Left kidney (tissue), 2 donors: ENCODE data around the gene ENOSF1. TPM values are rescaled to one million over a fixed set of nuclear protein-coding genes. Genes with fewer than 3 reads are reported as not detected.

Source experiments
- DNase-seq: peaks from one replicate; pipeline ENCODE4 v3.0.0-alpha.2; 2013
- polyA plus RNA-seq: library from polyadenylated mRNA; unstranded; fragments of 120-200 nt; gene quantifications from one replicate; pipeline ENCODE4 v1.2.1, GENCODE V29; 2013; ENCODE audit not compliant: insufficient read length

The ENOSF1 gene
- polyA plus RNA-seq, 1 donor, result 141 TPM

- DNase-seq, result no peak
Measured at GRCh38 chr18:644395-645004, 67.9 kb downstream of the ENOSF1 start.

DNA sequence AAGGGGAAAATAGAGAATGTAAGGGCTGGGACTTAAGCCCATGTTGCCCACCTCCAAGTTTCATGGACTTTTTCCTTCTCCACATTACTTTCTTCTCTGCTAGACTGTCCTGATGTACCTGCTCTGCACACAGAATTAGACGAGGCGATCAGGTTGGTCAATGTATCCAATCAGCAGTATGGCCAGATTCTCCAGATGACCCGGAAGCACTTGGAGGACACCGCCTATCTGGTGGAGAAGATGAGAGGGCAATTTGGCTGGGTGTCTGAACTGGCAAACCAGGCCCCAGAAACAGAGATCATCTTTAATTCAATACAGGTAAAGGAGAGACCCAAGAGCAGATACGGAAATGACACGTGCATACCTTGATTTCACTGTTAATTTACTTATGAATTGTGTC, 71.2 kb downstream of the ENOSF1 start:
- no peak for DNase-seq

GRCh38 chr18:635171-635570, 77.3 kb downstream of the ENOSF1 start:
- DNase-seq, result no peak

- DNase-seq, result no peak
Measured at GRCh38 chr18:634551-635045, 77.8 kb downstream of the ENOSF1 start.

GRCh38 chr18:631560-631959, 80.9 kb downstream of the ENOSF1 start:
- DNase-seq, result no peak

- no peak for DNase-seq
Measured at GRCh38 chr18:629269-630150, 82.9 kb downstream of the ENOSF1 start.

DNA sequence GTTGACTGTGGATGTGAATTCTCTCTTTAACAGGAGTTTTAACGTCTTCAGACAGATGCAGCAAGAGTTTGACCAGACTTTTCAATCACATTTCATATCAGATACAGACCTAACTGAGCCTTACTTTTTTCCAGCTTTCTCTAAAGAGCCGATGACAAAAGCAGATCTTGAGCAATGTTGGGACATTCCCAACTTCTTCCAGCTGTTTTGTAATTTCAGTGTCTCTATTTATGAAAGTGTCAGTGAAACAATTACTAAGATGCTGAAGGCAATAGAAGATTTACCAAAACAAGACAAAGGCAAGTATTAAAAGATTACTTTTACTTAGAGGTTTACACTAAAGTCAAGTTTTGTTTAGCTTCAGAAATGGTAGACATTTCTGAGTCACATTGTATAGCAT, 85.2 kb downstream of the ENOSF1 start:
- no peak for DNase-seq

DNA sequence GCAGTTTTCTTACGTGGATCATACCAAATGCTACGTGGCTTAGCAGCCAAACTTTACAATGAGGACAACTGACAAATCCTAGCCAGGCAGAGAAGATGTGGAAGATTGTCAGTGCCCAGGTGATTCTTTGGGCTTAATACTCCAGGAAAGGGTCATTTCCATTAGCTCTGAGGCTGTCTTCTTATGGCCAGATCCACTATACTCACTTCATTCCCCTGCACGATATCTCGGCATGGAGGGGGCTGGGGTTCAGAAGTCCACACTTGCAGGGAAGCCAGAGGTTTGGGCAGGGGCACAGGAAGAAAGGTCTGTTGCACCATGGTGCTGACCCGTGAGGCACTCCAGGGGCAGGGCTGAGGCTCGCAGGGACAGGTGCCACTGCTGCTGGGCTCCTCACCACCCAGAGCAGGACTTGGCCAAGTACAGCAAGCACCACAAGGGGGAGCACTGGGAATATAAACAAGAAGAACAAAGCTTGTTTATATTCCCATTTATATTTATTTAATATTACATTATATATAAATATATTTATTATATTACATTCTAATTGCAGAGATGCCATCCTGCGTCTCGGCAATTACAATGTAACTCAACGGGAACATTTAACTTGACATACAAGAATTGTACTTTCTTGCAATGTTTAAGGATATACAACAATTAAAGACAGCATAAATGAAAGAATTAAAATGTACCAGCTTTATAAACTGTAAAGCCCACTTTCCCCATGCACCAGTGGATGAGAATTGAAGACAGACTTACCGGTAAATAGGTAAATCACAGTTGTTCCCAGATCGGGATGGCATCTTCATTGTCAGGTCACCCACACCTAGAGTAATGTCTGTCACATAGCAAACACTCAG, 88.4 kb downstream of the ENOSF1 start:
- peak; percentile 60 for DNase-seq

- no peak for DNase-seq
Measured at GRCh38 chr18:622289-622688, 90.1 kb downstream of the ENOSF1 start.

DNA sequence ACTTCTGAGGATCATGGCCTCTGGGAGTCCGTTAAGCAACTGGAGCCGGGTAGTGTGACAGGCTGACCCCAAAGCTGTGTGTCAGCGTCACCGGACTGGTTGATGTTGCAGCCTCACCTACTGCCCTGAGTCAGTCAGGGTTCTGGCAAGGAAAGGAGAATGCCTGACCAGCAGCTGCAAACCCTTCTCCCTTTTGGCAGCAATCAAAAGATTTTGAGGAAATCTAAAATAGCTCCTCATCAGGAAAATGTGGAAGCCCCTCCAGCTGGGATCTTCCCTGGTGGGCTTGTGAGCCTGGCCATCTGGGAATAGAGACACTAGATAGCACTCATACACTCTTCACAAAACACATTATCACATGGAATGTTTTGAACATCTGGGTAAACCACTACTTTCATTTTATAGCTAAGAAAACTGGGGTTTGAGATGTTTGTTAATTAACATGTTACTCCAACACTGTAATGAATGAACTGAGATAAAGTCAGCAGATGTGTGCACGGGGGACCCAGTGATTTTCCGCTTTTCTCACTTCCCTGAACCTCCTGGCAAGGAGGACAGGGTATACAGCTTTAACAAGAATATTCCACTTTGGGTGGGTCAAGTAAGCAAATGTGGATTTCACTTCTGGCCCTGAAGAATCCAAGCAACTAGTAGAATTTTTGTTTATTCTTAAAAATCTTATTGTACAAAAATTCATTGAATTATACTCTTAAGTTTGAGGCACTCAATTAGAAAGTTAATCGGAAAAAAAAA, 91.0 kb downstream of the ENOSF1 start:
- DNase-seq, result no peak

Other genes with a start within 250 kb of the ENOSF1 start
- 23.3 TPM for gene COLEC12, start 211.9 kb downstream of the ENOSF1 start, polyA plus RNA-seq
- gene CETN1, start 132.2 kb downstream of the ENOSF1 start, polyA plus RNA-seq, result not detected
- 18.4 TPM for gene CLUL1, start 115.6 kb downstream of the ENOSF1 start, polyA plus RNA-seq
- gene TYMS, start 55.0 kb downstream of the ENOSF1 start, polyA plus RNA-seq, result 180 TPM
- gene YES1, start 99.6 kb upstream of the ENOSF1 start, polyA plus RNA-seq, result 75.3 TPM
- 0.10 TPM for gene ADCYAP1, start 192.2 kb upstream of the ENOSF1 start, polyA plus RNA-seq